Measurements from ENCODE around the gene FRMD4A. TPM values are rescaled to one million over a fixed set of nuclear protein-coding genes. Genes with fewer than 3 reads are reported as not detected.

The FRMD4A gene
- total and polyA plus RNA-seq, 10 of the 15 experiments (the other 5 are each of a cell fraction or from before 2014, with no cell fraction given) = 17.8 to 75.2 (median 39.1) TPM

DNA sequence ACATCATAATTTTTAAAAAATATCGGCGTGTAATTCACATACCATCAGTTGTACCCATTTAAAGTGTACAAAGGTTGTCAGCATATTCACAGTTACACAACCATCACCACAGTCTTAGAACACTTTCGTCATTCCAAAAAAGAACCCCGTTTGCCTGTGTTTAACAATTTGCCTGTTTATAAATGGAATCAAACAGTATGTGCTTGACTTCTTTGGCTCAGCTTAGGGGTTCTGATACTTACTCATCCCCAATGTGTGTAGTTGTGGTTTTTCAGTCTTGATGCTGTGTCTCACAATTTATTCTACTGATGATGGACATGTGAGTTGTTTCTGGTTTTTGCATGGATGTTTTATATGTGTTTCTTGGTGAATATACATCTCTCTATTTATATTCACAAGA, 693.9 kb downstream of the FRMD4A start (continued):
- no peak for TF ChIP-seq BHLHE40 (IDR thresholded peaks at IDR 0.05; ENCODE audit: borderline replicate concordance in 1 of 2, low read depth in 2 of 2, low read length in 1 of 2)

- CTCF ChIA-PET = interaction anchor here (0.6 to 0.8 kb wide), 3 partner anchors 15 to 149 kb away, joined by 3 read pairs; no protein-coding TSS in a partner anchor
- FAIRE-seq = no peak
Measured at GRCh38 chr10:13634207-13634606, 696.5 kb downstream of the FRMD4A start.

More at GRCh38 chr10:13634207-13634606, 696.5 kb downstream of the FRMD4A start:
- in situ Hi-C loops (cut with MboI) (no loop called here), intact Hi-C loops (cut with micrococcal nuclease; ENCODE audit: unreplicated experiment) (no loop called here)
- Histone ChIP-seq H3K4me1 (ENCODE audit: control insufficient read depth, insufficient read depth, low read length) (no peaks in the 10 kb centered on the region), H3K27ac (ENCODE audit: control insufficient read depth, insufficient read depth) (no peak overlapping the region), H2AFZ (ENCODE audit: control insufficient read depth, low read depth, low read length) (no peak overlapping the region), H4K20me1 (ENCODE audit: control insufficient read depth, insufficient read depth) (no peaks in the 10 kb centered on the region), H3K79me2 (ENCODE audit: control insufficient read depth, insufficient read depth, low read length) (no peaks in the 10 kb centered on the region), H3K27me3 (replicated peaks in 1 of 2; ENCODE audit: control insufficient read depth in 2 of 2, insufficient read depth in 2 of 2, low read length in 1 of 2) (no peaks in the 10 kb centered on the region), H3K36me3 (ENCODE audit: control insufficient read depth in 2 of 2, insufficient read depth in 2 of 2, low read length in 1 of 2) (peaks cover 3 to 6% of the 10 kb centered on the region in 2 experiments; a peak in 3 of 4 replicates), H3K9ac (ENCODE audit: control insufficient read depth, insufficient read depth, low read length) (no peak overlapping the region), H3K9me3 (replicated peaks; ENCODE audit: control insufficient read depth, insufficient read depth, low read length) (no peaks in the 10 kb centered on the region), H3K4me2 (ENCODE audit: control insufficient read depth, insufficient read depth) (no peak overlapping the region), H3K4me3 (no peak overlapping the region)
- ChIA-PET RAD21 (ENCODE audit: unreplicated experiment) (no interaction called here), POLR2A (no interaction called here), SMC1A (ENCODE audit: uncharacterized antibody, unreplicated experiment) (interaction anchor here (0.7 kb wide), 1 partner anchor 17 kb away, joined by 3 read pairs; no protein-coding TSS in a partner anchor)
- BruUV-seq (replicated peaks) = no TSS peak
- no peak for ATAC-seq
- WGBS (ENCODE audit: insufficient coverage, insufficient replicate concordance, low lambda C conversion rate, missing lambda C conversion rate) = 97% methylated on average over 6 of the region's 6 CpGs
- no peak for DNase-seq (ENCODE audit: low read depth, low spot score)
- TF ChIP-seq KDM1A (IDR thresholded peaks at IDR 0.05; ENCODE audit: borderline replicate concordance) = no peak
- TF ChIP-seq POLR2AphosphoS2 (IDR thresholded peaks at IDR 0.05; ENCODE audit: low read depth, low read length) = no peak
- TF ChIP-seq, protein P1, sequence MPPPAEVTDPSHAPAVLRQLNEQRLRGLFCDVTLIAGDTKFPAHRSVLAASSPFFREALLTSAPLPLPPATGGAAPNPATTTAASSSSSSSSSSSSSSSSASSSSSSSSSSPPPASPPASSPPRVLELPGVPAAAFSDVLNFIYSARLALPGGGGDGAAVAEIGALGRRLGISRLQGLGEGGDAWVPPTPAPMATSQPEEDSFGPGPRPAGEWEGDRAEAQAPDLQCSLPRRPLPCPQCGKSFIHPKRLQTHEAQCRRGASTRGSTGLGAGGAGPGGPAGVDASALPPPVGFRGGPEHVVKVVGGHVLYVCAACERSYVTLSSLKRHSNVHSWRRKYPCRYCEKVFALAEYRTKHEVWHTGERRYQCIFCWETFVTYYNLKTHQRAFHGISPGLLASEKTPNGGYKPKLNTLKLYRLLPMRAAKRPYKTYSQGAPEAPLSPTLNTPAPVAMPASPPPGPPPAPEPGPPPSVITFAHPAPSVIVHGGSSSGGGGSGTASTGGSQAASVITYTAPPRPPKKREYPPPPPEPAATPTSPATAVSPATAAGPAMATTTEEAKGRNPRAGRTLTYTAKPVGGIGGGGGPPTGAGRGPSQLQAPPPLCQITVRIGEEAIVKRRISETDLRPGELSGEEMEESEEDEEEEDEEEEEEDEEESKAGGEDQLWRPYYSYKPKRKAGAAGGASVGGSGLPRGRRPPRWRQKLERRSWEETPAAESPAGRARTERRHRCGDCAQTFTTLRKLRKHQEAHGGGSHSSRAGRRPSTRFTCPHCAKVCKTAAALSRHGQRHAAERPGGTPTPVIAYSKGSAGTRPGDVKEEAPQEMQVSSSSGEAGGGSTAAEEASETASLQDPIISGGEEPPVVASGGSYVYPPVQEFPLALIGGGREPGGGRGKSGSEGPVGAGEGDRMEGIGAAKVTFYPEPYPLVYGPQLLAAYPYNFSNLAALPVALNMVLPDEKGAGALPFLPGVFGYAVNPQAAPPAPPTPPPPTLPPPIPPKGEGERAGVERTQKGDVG (CRISPR knock-in tag; IDR thresholded peaks at IDR 0.05) = no peak
- TF ChIP-seq ATF3 (IDR thresholded peaks at IDR 0.05; ENCODE audit: borderline replicate concordance, extremely low read depth, low read depth, low read length) = no peak
- TF ChIP-seq TBL1XR1 (IDR thresholded peaks at IDR 0.05; ENCODE audit: low read depth, low read length) = no peak
- no peak for TF ChIP-seq NR2C2 (IDR thresholded peaks at IDR 0.05; ENCODE audit: borderline replicate concordance, control insufficient read depth, insufficient read length, low read depth)
- TF ChIP-seq TCF3 (IDR thresholded peaks at IDR 0.05; ENCODE audit: borderline replicate concordance, insufficient read depth, low read depth, low read length) = no peak
- TF ChIP-seq, protein P2, sequence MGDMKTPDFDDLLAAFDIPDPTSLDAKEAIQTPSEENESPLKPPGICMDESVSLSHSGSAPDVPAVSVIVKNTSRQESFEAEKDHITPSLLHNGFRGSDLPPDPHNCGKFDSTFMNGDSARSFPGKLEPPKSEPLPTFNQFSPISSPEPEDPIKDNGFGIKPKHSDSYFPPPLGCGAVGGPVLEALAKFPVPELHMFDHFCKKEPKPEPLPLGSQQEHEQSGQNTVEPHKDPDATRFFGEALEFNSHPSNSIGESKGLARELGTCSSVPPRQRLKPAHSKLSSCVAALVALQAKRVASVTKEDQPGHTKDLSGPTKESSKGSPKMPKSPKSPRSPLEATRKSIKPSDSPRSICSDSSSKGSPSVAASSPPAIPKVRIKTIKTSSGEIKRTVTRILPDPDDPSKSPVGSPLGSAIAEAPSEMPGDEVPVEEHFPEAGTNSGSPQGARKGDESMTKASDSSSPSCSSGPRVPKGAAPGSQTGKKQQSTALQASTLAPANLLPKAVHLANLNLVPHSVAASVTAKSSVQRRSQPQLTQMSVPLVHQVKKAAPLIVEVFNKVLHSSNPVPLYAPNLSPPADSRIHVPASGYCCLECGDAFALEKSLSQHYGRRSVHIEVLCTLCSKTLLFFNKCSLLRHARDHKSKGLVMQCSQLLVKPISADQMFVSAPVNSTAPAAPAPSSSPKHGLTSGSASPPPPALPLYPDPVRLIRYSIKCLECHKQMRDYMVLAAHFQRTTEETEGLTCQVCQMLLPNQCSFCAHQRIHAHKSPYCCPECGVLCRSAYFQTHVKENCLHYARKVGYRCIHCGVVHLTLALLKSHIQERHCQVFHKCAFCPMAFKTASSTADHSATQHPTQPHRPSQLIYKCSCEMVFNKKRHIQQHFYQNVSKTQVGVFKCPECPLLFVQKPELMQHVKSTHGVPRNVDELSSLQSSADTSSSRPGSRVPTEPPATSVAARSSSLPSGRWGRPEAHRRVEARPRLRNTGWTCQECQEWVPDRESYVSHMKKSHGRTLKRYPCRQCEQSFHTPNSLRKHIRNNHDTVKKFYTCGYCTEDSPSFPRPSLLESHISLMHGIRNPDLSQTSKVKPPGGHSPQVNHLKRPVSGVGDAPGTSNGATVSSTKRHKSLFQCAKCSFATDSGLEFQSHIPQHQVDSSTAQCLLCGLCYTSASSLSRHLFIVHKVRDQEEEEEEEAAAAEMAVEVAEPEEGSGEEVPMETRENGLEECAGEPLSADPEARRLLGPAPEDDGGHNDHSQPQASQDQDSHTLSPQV (IDR thresholded peaks at IDR 0.05) = no peak
- no peak for TF ChIP-seq ASH2L (IDR thresholded peaks at IDR 0.05; ENCODE audit: borderline replicate concordance, low read depth)

Measured in GM12878 (cell line).